Mesothelial cell of epicardium (in vitro differentiated cells): ENCODE measurements around the gene CST7. TPM values are rescaled to one million over a fixed set of nuclear protein-coding genes. Genes with fewer than 3 reads are reported as not detected.

Experiments
- DNase-seq, 2 experiments: peaks; one replicate each; pipeline ENCODE4 v3.0.0; 2021; ENCODE audit warnings: low spot score in 2 of 2; ENCODE audit not compliant: unreplicated experiment in 2 of 2
- H3K27ac Mint-ChIP-seq: 2 replicates; pipeline ENCODE4 v1.8.0; 2021; ENCODE audit warnings: mixed read lengths
- H3K27me3 Mint-ChIP-seq: 2 replicates; pipeline ENCODE4 v1.8.0; 2021; ENCODE audit warnings: low read depth, mixed read lengths
- H3K36me3 Mint-ChIP-seq: 2 replicates; pipeline ENCODE4 v1.8.0; 2021; ENCODE audit warnings: mixed read lengths
- H3K4me1 Mint-ChIP-seq: 2 replicates; pipeline ENCODE4 v1.8.0; 2021; ENCODE audit warnings: mixed read lengths
- H3K4me3 Mint-ChIP-seq: 2 replicates; pipeline ENCODE4 v1.8.0; 2021; ENCODE audit warnings: mild to moderate bottlenecking, moderate library complexity, mixed read lengths
- H3K9me3 Mint-ChIP-seq: 2 replicates; pipeline ENCODE4 v1.8.0; 2021; ENCODE audit warnings: mixed read lengths
- total RNA-seq: library from RNA; stranded (reverse); gene quantifications from 3 replicates; pipeline ENCODE4 v1.2.1, GENCODE V29; 2021
- TF ChIP-seq, protein P1 (sequence below): fragments of 200-600 bp; sonication (generic); IDR thresholded peaks from one replicate; pipeline ENCODE4 v1.5.0; 2021; ENCODE audit warnings: antibody characterized with exemption; ENCODE audit not compliant: unreplicated experiment

Gene CST7
- total RNA-seq, 1 donor from 2014 or later, result not detected

- Mint-ChIP-seq H3K36me3 (peaks cover 78% of the 10 kb centered on the region), H3K4me1 (no peaks in the 10 kb centered on the region), H3K27ac (no peak overlapping the region), H3K4me3 (no peak overlapping the region), H3K9me3 (peaks cover 34% of the 10 kb centered on the region), H3K27me3 (no peaks in the 10 kb centered on the region)
- no peak for DNase-seq
- TF ChIP-seq, protein P1, sequence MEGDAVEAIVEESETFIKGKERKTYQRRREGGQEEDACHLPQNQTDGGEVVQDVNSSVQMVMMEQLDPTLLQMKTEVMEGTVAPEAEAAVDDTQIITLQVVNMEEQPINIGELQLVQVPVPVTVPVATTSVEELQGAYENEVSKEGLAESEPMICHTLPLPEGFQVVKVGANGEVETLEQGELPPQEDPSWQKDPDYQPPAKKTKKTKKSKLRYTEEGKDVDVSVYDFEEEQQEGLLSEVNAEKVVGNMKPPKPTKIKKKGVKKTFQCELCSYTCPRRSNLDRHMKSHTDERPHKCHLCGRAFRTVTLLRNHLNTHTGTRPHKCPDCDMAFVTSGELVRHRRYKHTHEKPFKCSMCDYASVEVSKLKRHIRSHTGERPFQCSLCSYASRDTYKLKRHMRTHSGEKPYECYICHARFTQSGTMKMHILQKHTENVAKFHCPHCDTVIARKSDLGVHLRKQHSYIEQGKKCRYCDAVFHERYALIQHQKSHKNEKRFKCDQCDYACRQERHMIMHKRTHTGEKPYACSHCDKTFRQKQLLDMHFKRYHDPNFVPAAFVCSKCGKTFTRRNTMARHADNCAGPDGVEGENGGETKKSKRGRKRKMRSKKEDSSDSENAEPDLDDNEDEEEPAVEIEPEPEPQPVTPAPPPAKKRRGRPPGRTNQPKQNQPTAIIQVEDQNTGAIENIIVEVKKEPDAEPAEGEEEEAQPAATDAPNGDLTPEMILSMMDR, result no peak
Measured at GRCh38 chr20:24979036-24979960, 30.2 kb downstream of the CST7 start.

DNA sequence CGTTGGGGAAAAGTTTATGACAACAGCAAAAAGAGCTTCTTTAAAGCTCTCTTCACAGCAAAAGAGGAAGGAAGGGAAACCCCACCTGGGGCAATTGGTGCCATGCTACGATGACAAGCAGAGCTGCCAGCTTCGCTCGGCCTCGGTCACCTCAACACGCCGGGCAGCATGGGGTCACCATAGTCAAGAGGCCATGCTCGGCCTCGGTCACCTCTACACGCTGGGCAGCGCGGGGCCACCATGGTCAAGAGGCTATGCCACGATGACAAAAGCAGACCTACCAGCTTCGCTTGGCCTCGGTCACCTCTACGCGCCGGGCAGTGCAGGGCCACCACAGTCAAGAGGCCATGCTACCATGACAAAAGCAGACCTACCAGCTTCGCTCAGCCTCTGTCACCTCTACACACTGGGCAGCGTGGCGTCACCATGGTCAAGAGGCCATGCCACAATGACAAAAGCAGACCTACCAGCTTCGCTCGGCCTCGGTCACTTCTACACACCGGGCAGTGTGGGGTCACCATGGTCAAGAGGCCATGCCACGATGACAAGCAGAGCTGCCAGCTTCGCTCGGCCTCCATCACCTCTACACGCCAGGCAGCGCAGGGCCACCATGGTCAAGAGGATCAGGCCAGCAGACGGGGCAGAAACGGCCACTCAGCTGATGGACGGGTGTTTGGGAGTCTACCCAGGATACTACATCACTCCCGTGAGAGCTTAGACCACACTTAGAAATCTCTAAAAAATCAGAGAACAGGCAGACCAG, 31.4 kb downstream of the CST7 start:
- peaks cover 26% of the 10 kb centered on the region for H3K9me3 Mint-ChIP-seq
- H3K4me1 Mint-ChIP-seq, result no peaks in the 10 kb centered on the region
- H3K27me3 Mint-ChIP-seq, result no peaks in the 10 kb centered on the region
- no peak overlapping the region for H3K27ac Mint-ChIP-seq
- peaks cover 69% of the 10 kb centered on the region for H3K36me3 Mint-ChIP-seq
- TF ChIP-seq, protein P1, result no peak
- DNase-seq, result no peak
- no peak overlapping the region for H3K4me3 Mint-ChIP-seq

GRCh38 chr20:24981282-24981681, 32.2 kb downstream of the CST7 start:
- TF ChIP-seq, protein P1, result no peak
- H3K9me3 Mint-ChIP-seq, result peaks cover 18% of the 10 kb centered on the region
- no peaks in the 10 kb centered on the region for H3K4me1 Mint-ChIP-seq
- peaks cover 61% of the 10 kb centered on the region for H3K36me3 Mint-ChIP-seq
- H3K27me3 Mint-ChIP-seq, result no peaks in the 10 kb centered on the region
- H3K4me3 Mint-ChIP-seq, result no peak overlapping the region
- H3K27ac Mint-ChIP-seq, result no peak overlapping the region
- DNase-seq, result no peak

- H3K4me3 Mint-ChIP-seq, result no peak overlapping the region
- no peaks in the 10 kb centered on the region for H3K27me3 Mint-ChIP-seq
- no peak overlapping the region for H3K27ac Mint-ChIP-seq
- no peaks in the 10 kb centered on the region for H3K4me1 Mint-ChIP-seq
- DNase-seq, result no peak
- TF ChIP-seq, protein P1, result no peak
- peaks cover 56% of the 10 kb centered on the region for H3K36me3 Mint-ChIP-seq
- H3K9me3 Mint-ChIP-seq, result peaks cover 13% of the 10 kb centered on the region
Measured at GRCh38 chr20:24981790-24982189, 32.7 kb downstream of the CST7 start.

- Mint-ChIP-seq H3K27ac (no peak overlapping the region), H3K4me1 (no peaks in the 10 kb centered on the region), H3K36me3 (peaks cover 36% of the 10 kb centered on the region), H3K4me3 (no peak overlapping the region), H3K27me3 (no peaks in the 10 kb centered on the region), H3K9me3 (peaks cover 8% of the 10 kb centered on the region)
- TF ChIP-seq, protein P1, result no peak
- no peak for DNase-seq
Measured at GRCh38 chr20:24983896-24984295, 34.8 kb downstream of the CST7 start.
